Measurements from ENCODE around the gene TMEM86B.

DNA sequence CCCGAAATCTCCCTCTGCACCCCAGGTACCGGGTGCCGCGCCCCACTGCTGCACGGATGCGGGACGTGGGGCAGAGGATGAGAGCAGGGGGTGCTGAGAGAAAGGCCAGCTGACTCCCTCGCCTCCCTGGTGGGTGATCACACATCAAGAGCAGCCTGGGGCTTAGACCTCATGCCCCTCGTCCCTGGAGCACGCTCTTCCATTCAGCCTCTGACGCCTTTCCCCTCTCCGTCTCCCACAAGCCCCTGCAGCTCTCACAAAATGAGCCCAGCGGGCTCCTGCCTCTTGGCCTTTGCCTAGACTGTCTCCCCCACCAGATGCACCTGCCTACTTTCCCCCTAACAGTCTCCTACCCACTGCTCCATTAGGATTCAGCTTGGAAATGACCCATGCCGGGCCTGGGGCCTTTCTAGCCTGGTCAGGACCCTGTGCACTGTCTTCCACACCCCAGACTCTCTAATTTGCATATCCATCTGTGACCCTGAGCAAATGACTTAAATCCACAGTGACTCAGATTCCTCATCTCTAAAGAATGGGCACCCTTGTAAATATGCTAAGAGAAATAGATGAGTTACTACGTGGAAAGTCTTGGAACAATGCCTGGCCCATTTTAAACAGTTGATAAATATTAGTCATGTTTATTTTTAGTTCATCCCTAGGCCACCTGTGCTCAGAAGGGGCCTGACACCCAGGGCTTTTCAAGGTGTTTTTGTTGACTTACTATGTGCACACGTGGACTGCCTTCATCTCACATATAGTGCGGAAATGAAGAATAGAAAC is 18.7 kb downstream of the TMEM86B start:
- TF ChIP-seq ESRRG (CRISPR knock-in tag; IDR thresholded peaks at IDR 0.05) (no peak), TOX (CRISPR knock-in tag; IDR thresholded peaks at IDR 0.05; ENCODE audit: borderline replicate concordance) (no peak), ARNTL (CRISPR knock-in tag; IDR thresholded peaks at IDR 0.05; ENCODE audit: borderline replicate concordance, low read depth) (no peak), ZNF565 (CRISPR knock-in tag; conservative IDR thresholded peaks at IDR 0.05; ENCODE audit: low read depth) (no peak)
- TF ChIP-seq, protein P1, sequence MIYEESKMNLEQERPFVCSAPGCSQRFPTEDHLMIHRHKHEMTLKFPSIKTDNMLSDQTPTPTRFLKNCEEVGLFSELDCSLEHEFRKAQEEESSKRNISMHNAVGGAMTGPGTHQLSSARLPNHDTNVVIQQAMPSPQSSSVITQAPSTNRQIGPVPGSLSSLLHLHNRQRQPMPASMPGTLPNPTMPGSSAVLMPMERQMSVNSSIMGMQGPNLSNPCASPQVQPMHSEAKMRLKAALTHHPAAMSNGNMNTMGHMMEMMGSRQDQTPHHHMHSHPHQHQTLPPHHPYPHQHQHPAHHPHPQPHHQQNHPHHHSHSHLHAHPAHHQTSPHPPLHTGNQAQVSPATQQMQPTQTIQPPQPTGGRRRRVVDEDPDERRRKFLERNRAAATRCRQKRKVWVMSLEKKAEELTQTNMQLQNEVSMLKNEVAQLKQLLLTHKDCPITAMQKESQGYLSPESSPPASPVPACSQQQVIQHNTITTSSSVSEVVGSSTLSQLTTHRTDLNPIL (CRISPR knock-in tag; IDR thresholded peaks at IDR 0.05; ENCODE audit: low read depth), result no peak
- TF ChIP-seq, protein P2, sequence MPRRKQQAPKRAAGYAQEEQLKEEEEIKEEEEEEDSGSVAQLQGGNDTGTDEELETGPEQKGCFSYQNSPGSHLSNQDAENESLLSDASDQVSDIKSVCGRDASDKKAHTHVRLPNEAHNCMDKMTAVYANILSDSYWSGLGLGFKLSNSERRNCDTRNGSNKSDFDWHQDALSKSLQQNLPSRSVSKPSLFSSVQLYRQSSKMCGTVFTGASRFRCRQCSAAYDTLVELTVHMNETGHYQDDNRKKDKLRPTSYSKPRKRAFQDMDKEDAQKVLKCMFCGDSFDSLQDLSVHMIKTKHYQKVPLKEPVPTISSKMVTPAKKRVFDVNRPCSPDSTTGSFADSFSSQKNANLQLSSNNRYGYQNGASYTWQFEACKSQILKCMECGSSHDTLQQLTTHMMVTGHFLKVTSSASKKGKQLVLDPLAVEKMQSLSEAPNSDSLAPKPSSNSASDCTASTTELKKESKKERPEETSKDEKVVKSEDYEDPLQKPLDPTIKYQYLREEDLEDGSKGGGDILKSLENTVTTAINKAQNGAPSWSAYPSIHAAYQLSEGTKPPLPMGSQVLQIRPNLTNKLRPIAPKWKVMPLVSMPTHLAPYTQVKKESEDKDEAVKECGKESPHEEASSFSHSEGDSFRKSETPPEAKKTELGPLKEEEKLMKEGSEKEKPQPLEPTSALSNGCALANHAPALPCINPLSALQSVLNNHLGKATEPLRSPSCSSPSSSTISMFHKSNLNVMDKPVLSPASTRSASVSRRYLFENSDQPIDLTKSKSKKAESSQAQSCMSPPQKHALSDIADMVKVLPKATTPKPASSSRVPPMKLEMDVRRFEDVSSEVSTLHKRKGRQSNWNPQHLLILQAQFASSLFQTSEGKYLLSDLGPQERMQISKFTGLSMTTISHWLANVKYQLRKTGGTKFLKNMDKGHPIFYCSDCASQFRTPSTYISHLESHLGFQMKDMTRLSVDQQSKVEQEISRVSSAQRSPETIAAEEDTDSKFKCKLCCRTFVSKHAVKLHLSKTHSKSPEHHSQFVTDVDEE (CRISPR knock-in tag; IDR thresholded peaks at IDR 0.05), result no peak
